Fibroblast of lung (primary cell): ENCODE measurements around the gene TADA2A. TPM values are rescaled to one million over a fixed set of nuclear protein-coding genes. Genes with fewer than 3 reads are reported as not detected.

Experiments used
- DNase-seq, 2 donors: peaks; one replicate each; pipeline versions ENCODE4 v3.0.0 to v3.0.0-alpha.2; 2010; ENCODE audit warnings: low read depth in 2 of 2
- H2AFZ ChIP-seq: 2 replicates; pipeline ENCODE4 v1.5.1; 2012; ENCODE audit warnings: low read length, control low read depth, inconsistent platforms
- H3K27ac ChIP-seq: 2 replicates; pipeline ENCODE4 v1.5.1; 2011; ENCODE audit warnings: low read length, control low read depth; ENCODE audit not compliant: insufficient read depth
- H3K27me3 ChIP-seq: 2 replicates; pipeline ENCODE4 v1.5.1; 2011; ENCODE audit warnings: mild to moderate bottlenecking, low read length; ENCODE audit not compliant: control insufficient read depth, insufficient read depth
- H3K36me3 ChIP-seq: 2 replicates; pipeline ENCODE4 v1.5.1; 2011; ENCODE audit warnings: low read length; ENCODE audit not compliant: control insufficient read depth, insufficient read depth
- H3K4me1 ChIP-seq: 2 replicates; pipeline ENCODE4 v1.5.1; 2011; ENCODE audit warnings: low read length; ENCODE audit not compliant: control insufficient read depth, insufficient read depth; ENCODE audit errors: extremely low read depth
- H3K4me2 ChIP-seq: 2 replicates; pipeline ENCODE4 v1.5.1; 2011; ENCODE audit warnings: low read length, control low read depth; ENCODE audit not compliant: insufficient read depth; ENCODE audit errors: extremely low read depth
- H3K4me3 ChIP-seq, 4 experiments: fragments of 200-600 bp in 1 of 4; sonication (generic) in 1 of 4; replicated peaks in 1 of 4; 2 replicates each; pipeline ENCODE4 v1.5.1; 2011 to 2016; ENCODE audit warnings: low read length in 4 of 4, low read depth in 3 of 4, mild to moderate bottlenecking in 3 of 4, control low read depth in 2 of 4, inconsistent platforms in 1 of 4, mixed read lengths in 1 of 4; ENCODE audit not compliant: insufficient read depth in 1 of 4; ENCODE audit errors: control extremely low read depth in 1 of 4
- H3K79me2 ChIP-seq: 2 replicates; pipeline ENCODE4 v1.5.1; 2012; ENCODE audit warnings: mild to moderate bottlenecking, low read length, inconsistent platforms; ENCODE audit not compliant: control insufficient read depth, insufficient read depth
- H3K9ac ChIP-seq: 2 replicates; pipeline ENCODE4 v1.5.1; 2011; ENCODE audit warnings: mild to moderate bottlenecking, low read length, control low read depth; ENCODE audit not compliant: insufficient read depth
- H3K9me3 ChIP-seq: 2 replicates; pipeline ENCODE4 v1.5.1; 2012; ENCODE audit warnings: low read depth, low read length; ENCODE audit not compliant: control insufficient read depth, insufficient read depth
- H4K20me1 ChIP-seq: 2 replicates; pipeline ENCODE4 v1.5.1; 2011; ENCODE audit warnings: low read length; ENCODE audit not compliant: control insufficient read depth, insufficient read depth; ENCODE audit errors: extremely low read depth
- CTCF ChIP-seq, 2 donors: IDR thresholded peaks in 1 of 2; conservative IDR thresholded peaks in 1 of 2; 1 replicate in 1 of 2; 2 replicates in 1 of 2; pipeline ENCODE4 v1.5.1; 2011 to 2012; ENCODE audit warnings: low read length in 2 of 2, control low read depth in 1 of 2, inconsistent platforms in 1 of 2, low read depth in 1 of 2, mild to moderate bottlenecking in 1 of 2
- EZH2 ChIP-seq: IDR thresholded peaks from 2 replicates; pipeline ENCODE4 v1.5.1; 2012; ENCODE audit warnings: low read length, control low read depth, mild to moderate bottlenecking; ENCODE audit errors: missing control alignments
- polyA plus RNA-seq, 2 donors: library from polyadenylated mRNA; depleted of rRNA in 1 of 2; stranded (reverse) in 1 of 2; unstranded in 1 of 2; fragments of >200 nt; gene quantifications; 2 replicates each; pipeline ENCODE4 v1.2.1, GENCODE V29; 2011 to 2012; ENCODE audit warnings: missing spikeins in 1 of 2
- total RNA-seq: library from RNA; depleted of rRNA; stranded (reverse); fragments of >200 nt; gene quantifications from 2 replicates; pipeline ENCODE4 v1.2.1, GENCODE V29; 2014

TADA2A gene
- total and polyA plus RNA-seq, 2 donors (not counting 1 experiment from before 2014, with no cell fraction given), result 18.7 to 23.9 TPM

GRCh38 chr17:37500378-37500777 lies 93.7 kb downstream of the TADA2A start:
- Histone ChIP-seq H3K4me3 (no peak overlapping the region), H3K9ac (no peak overlapping the region), H3K27me3 (no peaks in the 10 kb centered on the region), H3K4me1 (no peaks in the 10 kb centered on the region), H3K79me2 (peaks cover 94% of the 10 kb centered on the region), H2AFZ (no peak overlapping the region), H3K4me2 (no peak overlapping the region), H3K36me3 (peaks cover 2% of the 10 kb centered on the region), H3K27ac (no peak overlapping the region), H4K20me1 (peaks cover 2% of the 10 kb centered on the region), H3K9me3 (no peaks in the 10 kb centered on the region)
- TF ChIP-seq CTCF (conservative IDR thresholded peaks at IDR 0.05 in 1 of 2, IDR thresholded peaks at IDR 0.05 in 1 of 2; ENCODE audit: low read depth in 1 of 2, low read length in 2 of 2) (no peak), EZH2 (no peak)
- no peak for DNase-seq

- Histone ChIP-seq H3K79me2 (peaks cover 96% of the 10 kb centered on the region), H4K20me1 (peaks cover 4% of the 10 kb centered on the region), H3K4me2 (no peak overlapping the region), H3K27ac (no peak overlapping the region), H3K36me3 (peaks cover 2% of the 10 kb centered on the region), H3K4me3 (no peak overlapping the region), H3K27me3 (no peaks in the 10 kb centered on the region), H3K9ac (no peak overlapping the region), H3K9me3 (no peaks in the 10 kb centered on the region), H3K4me1 (no peaks in the 10 kb centered on the region), H2AFZ (no peak overlapping the region)
- DNase-seq, result no peak
- TF ChIP-seq EZH2 (no peak), CTCF (conservative IDR thresholded peaks at IDR 0.05 in 1 of 2, IDR thresholded peaks at IDR 0.05 in 1 of 2; ENCODE audit: low read depth in 1 of 2, low read length in 2 of 2) (no peak)
Observed at GRCh38 chr17:37502009-37502936, 95.6 kb downstream of the TADA2A start.

GRCh38 chr17:37503148-37503547 lies 96.5 kb downstream of the TADA2A start:
- Histone ChIP-seq H3K4me2 (no peak overlapping the region), H3K4me1 (no peaks in the 10 kb centered on the region), H3K79me2 (peaks cover 96% of the 10 kb centered on the region), H3K27ac (no peak overlapping the region), H3K9me3 (no peaks in the 10 kb centered on the region), H3K4me3 (no peak overlapping the region), H3K9ac (no peak overlapping the region), H3K36me3 (peaks cover 3% of the 10 kb centered on the region), H2AFZ (no peak overlapping the region), H4K20me1 (peaks cover 4% of the 10 kb centered on the region), H3K27me3 (no peaks in the 10 kb centered on the region)
- TF ChIP-seq EZH2, result no peak
- TF ChIP-seq CTCF (conservative IDR thresholded peaks at IDR 0.05 in 1 of 2, IDR thresholded peaks at IDR 0.05 in 1 of 2; ENCODE audit: low read depth in 1 of 2, low read length in 2 of 2), result no peak
- no peak for DNase-seq
